GM19025 (cell line): Measurements from ENCODE around the gene G6PD.

Experiments used
- ATAC-seq: cut with Tn5 transposase; IDR thresholded peaks from one replicate; pipeline ENCODE4 v1.9.1; 2021; ENCODE audit warnings: mild to moderate bottlenecking, low read depth, moderate library complexity; ENCODE audit not compliant: unreplicated experiment

The G6PD gene

DNA sequence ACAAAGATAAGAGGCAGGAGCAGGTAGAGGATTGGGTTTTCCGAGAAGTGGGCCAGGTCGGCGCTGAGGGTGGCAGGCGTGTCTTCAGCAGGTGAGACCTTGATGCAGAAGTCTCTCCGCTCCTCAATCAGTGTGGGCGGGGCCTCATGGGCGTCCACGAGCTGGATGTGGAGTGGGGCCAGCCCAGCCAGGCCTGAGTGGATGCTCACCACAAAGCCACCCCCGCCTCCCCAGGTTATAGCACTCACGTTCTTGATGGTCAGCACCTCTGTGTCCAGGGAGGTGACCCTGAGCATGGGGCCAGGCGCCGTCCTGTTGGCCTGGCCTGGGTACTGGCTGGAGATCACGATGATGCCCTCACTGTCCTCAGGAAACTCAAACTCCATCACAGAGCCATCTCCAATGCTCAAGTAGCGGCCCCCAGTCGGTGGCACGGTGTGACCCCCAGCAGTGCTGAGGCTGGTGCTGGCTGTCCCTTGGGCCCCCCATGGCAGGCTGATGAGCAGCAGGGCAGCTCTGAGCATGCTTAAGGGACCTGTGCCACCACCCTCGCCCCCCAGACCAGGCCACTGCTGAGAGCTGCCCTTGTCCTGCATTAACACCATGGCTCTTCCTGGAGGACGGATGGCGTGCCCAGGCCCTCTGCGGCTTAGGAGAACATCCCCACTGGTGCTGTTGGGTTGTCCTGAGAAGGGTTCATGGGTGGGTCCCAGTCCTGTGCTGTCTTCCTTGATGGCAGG lies 58.1 kb downstream of the G6PD start:
- ATAC-seq = no peak

DNA sequence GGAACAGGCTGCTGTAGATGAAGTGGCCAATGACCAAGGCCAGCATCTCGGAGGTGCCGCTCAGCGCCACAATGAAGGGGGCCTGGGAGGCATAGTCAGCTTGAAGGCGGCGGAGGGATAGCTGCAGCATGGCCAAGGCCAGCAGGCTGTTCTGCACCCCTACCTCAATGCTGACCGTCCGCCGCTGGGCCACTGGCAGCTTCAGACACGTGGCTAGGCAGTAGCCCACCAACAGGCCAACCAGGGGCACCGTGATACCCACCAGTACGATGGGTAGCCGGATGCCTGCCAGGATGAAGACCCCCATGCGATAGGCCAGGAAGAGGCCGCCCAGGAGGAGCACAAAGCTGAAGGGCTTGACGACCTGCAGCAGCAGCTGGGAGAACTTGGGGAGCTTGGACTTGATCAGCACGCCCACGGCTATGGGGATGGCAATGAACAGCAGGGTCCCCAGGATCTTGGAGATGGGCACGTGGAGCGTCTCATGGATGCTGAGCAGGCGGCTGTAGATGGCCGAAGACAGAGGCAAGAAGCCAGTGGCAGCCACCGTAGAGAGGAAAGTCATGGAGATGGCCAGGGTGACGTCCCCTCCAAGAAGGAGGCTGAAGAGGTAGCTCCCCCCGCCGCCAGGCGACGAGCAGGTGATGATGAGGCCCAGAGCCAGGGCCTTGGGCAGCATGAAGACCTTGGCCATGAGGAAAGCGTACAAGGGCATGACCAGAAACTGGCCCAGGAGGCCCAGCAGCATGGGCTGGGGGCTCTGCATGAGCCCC lies 58.9 kb downstream of the G6PD start:
- ATAC-seq = no peak

DNA sequence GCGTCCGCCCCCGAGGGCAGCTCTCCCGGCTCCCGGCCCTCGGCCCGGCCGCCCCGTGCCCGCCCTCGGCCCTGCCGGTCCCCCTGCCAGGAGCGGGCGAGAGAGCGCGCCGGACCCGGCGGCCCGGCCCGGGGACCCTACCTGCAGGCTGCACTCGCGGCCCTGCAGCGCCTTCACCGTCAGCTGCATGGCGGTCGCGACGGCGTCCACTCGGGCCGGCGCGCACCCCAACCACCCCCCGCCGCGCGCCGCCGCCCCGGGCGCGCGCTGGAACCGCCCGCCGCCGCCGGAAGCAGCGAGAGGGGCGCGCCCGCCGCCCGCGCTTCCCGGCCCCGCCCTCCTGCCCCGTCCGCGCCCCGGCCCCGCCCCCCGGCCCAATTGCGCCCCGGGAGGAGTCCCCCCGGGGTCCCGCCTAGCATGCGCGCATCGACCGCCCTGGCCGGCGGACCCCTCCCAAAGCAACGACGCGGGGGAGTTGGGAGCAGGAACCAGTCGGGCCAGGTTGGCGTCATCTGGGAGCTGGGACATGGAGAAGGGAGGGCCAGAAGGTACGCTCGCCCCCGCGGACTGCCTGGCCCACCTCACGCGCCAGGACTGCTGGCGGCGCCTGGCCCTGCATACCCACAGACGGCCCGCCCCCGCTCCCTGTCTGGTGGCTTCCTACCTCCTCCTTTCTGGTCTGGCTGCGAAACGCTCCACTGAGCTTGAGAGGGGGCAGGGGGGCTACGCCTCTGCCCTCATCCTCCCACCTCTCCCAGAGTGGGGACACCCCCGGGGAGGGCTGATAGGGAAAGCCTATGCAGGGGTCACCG lies 60.0 kb downstream of the G6PD start, which contains the start of gene UBL4A:
UBL4A (minus strand) TSS at position 220 of the 812 bp plus-strand sequence; CDS start at position 189, 31 bp downstream.
- ATAC-seq = peak; percentile 29

DNA sequence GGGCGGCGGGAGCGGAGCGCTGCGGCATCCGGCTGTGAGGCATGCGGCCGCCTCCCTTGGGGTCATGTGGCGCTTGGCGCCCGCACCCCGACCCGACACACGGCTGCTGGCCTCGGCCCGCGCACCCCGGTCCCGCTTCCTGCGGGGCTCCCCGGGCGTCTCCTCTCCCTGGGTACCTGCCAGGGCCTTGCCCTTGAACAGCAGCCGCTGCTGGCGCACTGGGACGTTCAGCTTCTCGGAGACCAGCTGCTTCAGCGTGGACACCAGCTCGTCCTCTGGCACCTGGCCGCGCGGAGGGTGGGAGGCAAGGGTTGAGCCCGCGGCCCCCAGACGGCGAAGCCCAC lies 60.6 kb downstream of the G6PD start:
- no peak for ATAC-seq

DNA sequence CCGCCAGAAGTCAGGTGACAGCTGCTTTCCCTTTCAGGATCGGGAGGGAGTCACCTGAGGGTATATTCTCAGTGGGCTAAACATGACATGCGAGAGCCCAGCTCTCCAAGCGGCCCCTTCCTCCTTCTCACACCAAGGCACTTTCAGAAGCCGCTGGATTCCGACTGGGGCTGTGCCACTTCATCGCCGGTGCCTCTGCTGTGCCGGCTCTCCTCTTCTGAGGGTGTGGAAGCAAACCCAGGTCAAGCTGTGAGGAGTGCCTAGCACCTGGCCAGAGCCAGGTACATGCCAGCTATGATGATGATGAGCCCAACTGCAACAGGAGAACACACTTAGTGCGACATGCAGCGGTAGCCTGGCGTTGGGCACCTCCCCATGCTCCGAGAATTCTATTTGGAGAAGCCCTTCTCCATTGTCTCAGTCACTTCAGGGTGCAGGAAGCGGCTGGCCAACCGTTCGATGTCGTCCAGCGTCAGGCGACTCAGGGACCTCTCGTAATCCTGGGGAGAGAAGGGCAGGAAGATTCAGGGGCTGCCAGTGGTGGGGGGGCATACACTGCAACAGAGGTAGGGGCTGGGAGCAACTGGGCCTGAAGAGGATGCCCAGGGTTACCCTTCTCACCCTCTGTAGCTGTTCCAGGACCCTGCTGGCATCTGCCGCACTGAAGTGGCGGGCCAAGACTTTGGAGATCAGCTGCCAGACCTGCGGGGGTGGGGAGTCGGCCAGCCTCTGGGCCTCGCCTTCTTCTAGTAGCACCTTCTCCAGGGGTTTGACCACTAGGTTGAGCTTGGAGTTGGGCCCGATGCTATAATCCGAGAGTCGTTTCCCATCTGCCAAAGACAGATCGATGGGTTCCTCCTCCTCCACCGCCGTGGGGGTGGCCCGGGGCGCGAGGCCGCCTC lies 61.2 kb downstream of the G6PD start:
- ATAC-seq = no peak

DNA sequence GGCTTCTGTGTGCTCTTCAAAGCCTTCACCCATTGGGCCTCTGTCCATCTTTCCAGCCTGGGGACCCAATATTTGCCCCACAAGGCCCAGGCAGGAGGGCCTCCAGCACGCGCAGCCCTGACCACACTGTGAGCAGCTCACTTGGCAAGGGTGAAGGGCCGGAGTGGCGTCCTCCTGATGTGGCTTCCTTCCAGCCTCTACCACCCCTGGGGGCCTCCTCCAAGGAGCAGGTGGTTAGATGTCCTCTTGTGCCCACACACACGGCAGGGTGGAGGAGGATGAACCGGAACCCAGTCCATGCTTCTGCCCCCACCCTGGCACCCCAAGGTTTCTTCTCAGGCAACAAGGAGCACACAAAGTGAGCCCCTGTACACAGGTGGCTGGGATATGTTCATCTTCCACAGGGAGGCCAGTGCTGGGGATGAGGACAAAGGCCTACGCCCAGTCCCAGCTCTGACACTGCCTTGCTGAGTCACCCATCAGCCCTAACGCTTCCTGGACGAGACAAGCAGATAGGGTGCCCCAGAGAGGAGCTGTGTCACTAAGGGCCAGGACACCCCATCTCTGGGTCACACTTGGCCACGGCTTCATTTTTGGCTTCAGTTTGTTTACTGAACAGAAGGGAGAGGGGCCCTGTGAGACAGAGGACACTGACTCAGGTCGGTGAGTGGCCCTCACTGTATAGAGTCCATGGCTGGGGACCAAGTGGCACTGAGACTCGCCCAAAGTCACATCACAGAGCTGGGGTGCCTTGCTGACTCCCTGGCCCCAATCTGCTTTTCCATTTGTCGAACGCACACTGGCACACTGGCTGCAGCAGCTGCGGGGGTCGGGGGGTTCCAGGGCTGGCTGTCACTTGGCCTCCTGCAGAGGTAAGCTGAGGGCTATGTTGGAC lies 62.1 kb downstream of the G6PD start:
- ATAC-seq = no peak

DNA sequence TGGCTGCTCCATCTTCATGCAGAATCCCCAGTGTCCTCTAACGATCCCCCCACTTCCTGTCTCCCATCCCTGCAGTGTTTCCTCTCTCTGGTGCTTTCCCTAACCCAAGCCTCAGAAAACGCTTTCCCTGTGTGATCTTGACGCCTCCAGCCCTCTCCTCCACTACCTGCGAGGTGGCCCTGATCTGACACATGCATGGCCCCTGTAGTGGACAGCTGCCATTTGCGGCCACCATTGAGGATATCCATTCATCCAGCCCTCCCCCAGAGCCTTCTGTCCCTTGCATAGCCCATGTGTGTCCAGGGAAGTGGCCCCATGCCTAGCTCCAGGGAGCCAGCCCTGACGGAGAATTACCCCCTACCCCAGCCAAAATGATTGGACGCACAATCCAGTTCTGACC lies 63.3 kb downstream of the G6PD start:
- no peak for ATAC-seq

DNA sequence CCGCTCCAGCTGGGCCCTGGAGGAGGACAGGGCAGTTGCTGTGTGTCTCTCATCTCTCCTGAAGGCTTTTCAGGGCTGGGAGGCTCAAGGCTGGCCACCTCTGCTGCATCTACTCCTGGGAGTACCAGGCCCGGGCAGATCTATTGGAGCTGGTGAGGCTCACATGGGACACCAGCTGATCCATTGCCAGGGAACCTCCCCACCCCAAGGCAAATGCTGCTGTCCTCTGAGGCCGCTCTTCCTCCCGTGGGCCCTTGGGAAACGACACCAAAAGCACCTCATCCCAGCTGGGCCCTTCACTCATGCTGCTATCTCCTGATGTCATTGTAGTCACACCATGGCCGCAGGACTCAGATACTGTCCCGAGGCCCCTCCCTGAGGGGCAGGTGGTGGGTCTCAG lies 63.9 kb downstream of the G6PD start:
- no peak for ATAC-seq

DNA sequence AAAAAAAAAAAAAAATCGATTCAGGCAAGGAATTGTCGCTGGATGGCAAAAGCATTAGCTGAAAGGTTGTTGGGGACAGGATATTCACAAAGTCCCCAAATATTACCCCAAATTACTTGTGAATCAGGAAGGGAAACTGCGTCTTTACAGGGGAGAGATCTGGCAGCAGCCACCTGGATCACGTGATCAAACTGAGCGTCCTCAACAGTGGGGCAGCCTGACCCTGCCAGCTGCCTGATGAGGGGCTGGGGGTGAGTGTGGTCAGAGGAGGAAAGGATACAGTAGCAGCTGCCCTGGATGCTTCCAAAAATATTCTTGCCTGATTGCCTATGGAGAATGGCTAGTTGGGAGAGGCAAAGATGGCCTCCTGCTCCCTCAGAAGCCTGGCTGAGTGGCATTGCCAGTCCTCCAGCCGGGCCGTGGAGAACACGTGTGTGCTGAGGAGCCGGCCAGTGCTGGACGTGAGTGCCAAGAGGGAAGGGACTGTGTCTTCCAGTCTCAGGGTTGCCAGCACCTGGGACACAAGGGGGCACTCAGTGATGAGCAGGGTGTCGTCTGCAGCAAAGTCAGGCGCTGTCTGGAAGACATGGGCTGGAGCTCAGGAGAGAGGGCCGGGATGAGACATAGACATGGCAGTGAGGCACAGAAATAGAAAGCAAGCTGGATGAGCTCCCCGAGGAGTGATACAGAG lies 64.6 kb downstream of the G6PD start:
- ATAC-seq = no peak
